ENCODE results near the gene PSORS1C2. TPM values are rescaled to one million over a fixed set of nuclear protein-coding genes. Genes with fewer than 3 reads are reported as not detected.

PSORS1C2 gene
- polyA plus RNA-seq, 3 donors: 0.14 to 0.17 TPM; not detected in 1

GRCh38 chr6:31149827-31150447 is 11.1 kb upstream of the PSORS1C2 start:
- no peak for DNase-seq (ENCODE audit: extremely low read depth in 1 of 11, low read depth in 9 of 11, low spot score in 4 of 11)

- DNase-seq (ENCODE audit: extremely low read depth in 1 of 11, low read depth in 9 of 11, low spot score in 4 of 11): no peak
These were observed 6.5 kb upstream of the PSORS1C2 start for GRCh38 chr6:31145386-31145785.

DNA sequence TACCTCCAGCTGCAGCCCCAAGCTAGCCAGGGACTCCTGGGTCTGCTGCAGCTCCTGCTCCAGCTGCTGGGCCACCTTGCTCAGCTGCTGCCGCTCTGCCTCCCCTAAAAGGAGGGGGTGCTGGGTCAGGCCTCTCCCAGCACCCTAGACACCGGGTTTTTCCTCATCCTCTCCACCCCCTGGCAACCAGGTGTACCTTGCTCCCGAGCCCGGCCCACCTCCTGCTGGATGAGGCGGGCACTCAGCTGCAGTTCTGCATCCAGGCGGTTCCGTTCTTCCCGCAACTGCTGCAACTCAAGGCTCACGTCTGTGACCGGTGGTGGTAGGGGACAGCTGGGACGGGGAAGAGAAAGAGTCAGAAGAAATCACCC is 6.1 kb upstream of the PSORS1C2 start:
- DNase-seq (ENCODE audit: extremely low read depth in 1 of 11, low read depth in 9 of 11, low spot score in 4 of 11): no peak

DNA sequence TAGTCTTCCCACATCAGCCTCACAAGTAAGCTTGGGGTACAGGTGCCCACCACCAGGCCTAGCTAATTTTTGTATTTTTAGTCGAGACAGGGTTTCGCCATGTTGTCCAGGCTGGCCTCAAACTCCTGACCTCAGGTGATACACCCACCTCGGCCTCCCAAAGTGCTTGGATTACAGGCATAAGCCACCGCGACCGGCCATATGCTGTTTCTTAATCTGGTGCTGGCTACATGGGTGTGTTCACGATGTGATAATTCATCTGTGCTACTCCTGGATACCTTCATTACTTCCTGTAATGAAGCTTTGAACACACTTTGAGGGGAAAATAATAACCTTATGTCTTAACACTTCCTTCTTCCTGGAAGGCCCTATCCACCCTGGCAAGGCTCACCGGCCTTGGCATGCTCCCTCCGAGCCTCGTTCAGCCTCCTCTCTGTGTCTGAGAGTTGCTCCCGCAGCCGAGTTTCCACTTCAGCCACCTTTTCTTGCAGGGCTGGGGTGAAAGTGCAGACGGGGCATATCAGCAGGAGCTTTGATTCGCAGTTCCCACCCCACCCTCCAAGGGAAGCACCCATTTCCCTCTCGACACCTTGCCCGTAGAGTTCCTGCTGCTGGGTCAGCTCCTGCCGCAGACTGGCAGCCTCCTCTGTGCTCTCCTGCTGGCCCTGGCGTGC is 5.6 kb upstream of the PSORS1C2 start:
- DNase-seq (ENCODE audit: extremely low read depth in 1 of 11, low read depth in 9 of 11, low spot score in 4 of 11): no peak

DNA sequence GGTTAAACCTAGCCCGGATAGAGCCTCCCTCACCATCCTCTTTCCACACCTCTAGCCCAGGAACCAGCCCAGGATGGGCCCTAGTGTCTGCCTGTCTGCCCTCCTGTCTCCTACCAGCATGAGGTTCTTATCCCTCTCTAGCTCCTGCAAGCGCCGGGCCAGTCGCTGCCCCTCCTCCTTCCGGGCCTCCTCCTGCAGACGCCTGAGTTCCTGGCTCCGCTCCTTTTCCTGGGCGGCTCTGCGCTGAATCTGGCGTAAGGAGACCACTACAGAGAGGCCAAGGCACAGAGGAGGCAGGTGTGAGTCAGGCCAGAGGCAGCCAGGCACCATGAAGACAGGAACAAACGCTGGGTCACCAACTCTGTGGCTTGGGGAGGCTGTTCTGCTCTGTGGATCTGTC is 4.3 kb upstream of the PSORS1C2 start:
- DNase-seq (ENCODE audit: extremely low read depth in 1 of 11, low read depth in 9 of 11, low spot score in 4 of 11): no peak

DNA sequence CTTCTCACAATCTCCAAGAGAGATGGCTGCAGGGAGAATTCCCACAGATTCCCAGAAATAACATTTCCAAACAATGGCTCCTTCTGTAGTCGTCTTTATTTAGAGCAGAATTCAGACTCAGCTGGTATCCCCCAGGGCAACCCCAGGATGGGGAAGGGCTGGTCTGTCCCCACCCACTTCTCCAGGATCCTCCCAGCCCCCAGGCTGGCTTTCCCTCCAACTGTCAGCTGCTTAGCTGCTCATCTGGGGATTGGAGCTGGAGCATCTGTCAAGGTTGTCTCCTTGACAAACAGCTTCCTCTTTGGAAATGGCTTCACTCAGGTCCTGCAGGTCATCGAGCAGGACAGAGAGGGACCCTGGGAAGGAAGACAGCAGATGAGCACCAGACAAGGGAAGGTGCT is 3.5 kb upstream of the PSORS1C2 start:
- no peak for DNase-seq (ENCODE audit: extremely low read depth in 1 of 11, low read depth in 9 of 11, low spot score in 4 of 11)

GRCh38 chr6:31140643-31141042 is 1.8 kb upstream of the PSORS1C2 start:
- DNase-seq (ENCODE audit: extremely low read depth in 1 of 11, low read depth in 9 of 11, low spot score in 4 of 11): no peak

- no peak for DNase-seq (ENCODE audit: extremely low read depth in 1 of 11, low read depth in 9 of 11, low spot score in 4 of 11)
These were observed 733 bp upstream of the PSORS1C2 start for GRCh38 chr6:31139599-31139998.

GRCh38 chr6:31135710-31136109 is 3.2 kb downstream of the PSORS1C2 start:
- DNase-seq (ENCODE audit: extremely low read depth in 1 of 11, low read depth in 9 of 11, low spot score in 4 of 11): no peak

DNA sequence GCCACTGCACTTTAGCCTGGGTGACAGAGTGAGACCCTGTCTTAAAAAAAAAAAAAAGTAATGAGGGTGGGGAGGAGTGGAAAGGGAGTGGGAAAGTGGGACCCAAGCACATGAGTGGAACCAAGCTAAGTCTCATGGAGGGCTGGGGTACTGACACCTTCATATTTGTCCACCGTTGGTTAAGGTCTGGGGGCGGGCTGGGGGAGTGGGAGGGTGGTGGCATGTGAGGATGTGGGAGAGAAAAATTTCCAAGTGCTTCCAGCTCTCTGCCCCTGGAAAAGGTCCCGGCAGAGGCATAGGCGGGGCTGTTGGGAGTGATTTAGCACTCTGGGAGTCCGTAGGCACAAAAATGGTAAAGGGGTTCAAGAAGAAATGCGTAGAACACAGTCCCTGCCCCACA is 6.1 kb downstream of the PSORS1C2 start:
- DNase-seq (ENCODE audit: extremely low read depth in 1 of 11, low read depth in 9 of 11, low spot score in 4 of 11): no peak

DNA sequence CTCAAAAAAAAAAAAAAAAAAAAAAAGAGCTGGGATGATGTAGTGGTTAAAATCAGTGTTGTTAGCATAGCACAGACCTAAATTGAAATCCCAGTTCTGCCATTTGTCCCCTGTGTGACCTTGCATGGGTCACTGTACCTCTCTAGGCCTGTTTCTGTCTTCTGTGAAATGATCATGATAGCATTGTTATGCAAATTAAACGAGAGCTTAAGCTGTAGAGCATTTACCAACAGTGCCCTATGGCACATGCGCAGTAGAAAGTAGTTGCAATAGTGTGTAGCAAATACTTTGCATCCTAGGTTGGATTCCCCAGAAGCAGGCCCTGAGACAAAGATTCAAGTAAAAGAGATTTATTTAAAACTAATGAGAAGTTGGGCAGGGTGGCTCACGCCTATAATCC is 7.3 kb downstream of the PSORS1C2 start:
- no peak for DNase-seq (ENCODE audit: extremely low read depth in 1 of 11, low read depth in 9 of 11, low spot score in 4 of 11)

GRCh38 chr6:31130751-31131150 is 8.1 kb downstream of the PSORS1C2 start:
- DNase-seq (ENCODE audit: extremely low read depth in 1 of 11, low read depth in 9 of 11, low spot score in 4 of 11): no peak

DNA sequence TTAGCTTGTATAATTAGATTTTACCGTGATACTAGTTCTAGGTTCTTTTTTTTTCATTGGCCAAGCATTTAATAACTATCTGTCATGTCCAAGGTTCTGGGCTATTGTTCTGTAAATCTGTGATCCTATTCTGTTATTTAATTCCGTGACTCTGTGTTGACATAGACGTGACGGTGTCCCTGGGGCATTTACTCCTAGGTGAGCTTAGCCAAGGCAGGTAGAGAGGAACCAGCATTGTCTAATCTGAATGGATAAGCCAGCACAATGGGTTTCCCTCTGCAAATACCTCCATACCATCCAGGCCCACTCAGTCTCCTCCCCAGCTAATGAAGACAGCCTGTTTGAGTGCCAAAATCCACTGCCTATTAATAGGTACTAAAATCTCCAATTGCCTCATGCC is 9.7 kb downstream of the PSORS1C2 start:
- DNase-seq (ENCODE audit: extremely low read depth in 1 of 11, low read depth in 9 of 11, low spot score in 4 of 11): no peak

GRCh38 chr6:31128093-31128676 is 10.7 kb downstream of the PSORS1C2 start:
- peak in 5 of 11 donors; percentile 34 to 52 (median 38) for DNase-seq (ENCODE audit: extremely low read depth in 1 of 11, low read depth in 9 of 11, low spot score in 4 of 11)

- DNase-seq (ENCODE audit: extremely low read depth in 1 of 11, low read depth in 9 of 11, low spot score in 4 of 11): no peak
These were observed 12.3 kb downstream of the PSORS1C2 start for GRCh38 chr6:31126396-31127175.

DNA sequence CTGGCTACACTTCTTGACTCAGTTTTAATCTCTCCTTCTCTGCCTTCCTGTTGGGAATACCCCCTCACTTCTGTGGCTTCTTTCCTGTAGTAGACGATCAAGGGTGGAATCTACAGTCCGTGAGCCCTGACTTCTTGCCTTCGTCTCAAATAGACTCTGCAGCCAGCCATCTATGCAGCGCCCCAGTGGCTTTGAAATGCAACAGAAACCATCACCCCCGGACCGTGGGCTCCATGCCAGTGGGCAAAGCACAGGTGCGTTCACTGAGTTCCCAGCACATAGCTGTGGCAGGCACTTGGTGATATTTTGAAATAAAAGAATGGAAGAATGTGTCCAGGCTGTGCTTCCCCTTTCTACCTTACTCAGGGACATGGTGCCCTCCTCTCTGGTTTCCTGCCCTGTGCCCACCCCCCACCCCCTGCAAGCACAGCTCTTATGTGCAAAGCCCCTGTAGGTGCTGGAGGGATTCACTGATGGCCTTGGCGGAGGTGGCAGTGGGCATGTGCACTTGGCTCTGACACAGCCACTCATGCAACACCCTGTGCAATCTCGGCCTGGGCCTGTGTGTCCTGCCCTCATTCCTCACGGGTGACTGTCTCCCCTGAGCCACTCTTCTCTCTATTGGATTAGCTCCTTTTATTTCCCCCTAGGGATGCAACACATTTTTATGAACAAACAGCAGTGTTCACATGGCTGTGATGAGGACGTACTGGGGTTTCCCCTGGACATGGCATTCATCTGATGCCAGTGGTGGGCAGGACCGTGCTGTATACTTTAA is 13.1 kb downstream of the PSORS1C2 start:
- no peak for DNase-seq (ENCODE audit: extremely low read depth in 1 of 11, low read depth in 9 of 11, low spot score in 4 of 11)

GRCh38 chr6:31125162-31125561 is 13.7 kb downstream of the PSORS1C2 start:
- no peak for DNase-seq (ENCODE audit: extremely low read depth in 1 of 11, low read depth in 9 of 11, low spot score in 4 of 11)

DNA sequence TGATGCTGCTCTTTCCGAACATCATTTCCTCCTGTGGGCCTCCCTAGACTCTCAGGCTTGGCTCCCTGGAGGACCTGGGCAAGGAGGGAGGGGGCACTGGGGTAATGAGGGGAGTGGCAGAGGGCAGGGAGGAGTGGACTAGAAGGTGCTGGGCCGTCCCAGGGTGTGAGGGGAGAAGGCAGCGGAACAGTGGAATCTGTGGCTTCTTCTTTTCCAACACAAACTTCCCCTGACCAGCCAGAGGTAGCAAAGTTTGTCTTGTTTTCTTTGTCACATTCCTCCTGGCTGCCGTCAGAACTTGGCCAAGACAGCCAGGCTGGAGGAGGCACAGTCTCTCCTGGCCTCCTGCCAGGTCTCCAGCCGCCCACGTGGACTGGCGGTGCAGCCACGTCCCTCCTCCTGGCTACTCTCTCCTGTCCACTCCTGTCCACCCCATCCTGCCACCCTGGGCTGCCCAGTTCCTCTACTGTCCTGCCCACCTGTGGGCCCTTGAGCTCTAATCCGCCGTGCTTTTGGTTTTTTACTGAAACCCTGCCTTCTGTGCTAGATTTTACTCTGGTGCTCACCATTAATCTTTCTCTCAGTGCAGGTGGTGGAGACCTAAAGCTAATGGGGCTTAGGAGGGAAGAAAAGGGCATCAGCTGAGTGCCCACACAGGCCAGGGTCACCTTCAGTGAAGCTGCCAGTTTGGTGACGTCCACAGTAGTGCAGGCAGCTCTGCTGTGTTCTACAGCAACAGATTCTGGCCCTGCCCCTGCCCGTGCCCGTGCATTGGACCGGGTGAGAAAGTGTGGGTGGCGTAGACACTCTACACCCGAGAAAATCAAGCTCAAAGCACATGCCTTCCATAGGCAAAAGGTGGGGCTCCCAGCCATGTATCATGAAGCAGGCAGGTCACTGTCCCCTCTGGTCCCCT is 15.8 kb downstream of the PSORS1C2 start:
- DNase-seq (ENCODE audit: extremely low read depth in 1 of 11, low read depth in 9 of 11, low spot score in 4 of 11): peak in 8 of 11 donors; percentile 40 to 85 (median 75)

Data from renal cortex interstitium (tissue), 11 donors.